ENCODE measurements around the gene ARRDC3.
"Not testable (repeated sequence)": the region's sequence is repeated elsewhere in the genome, so short reads cannot be mapped to it uniquely, and the experiment has no call there.

The ARRDC3 gene

GRCh38 chr5:91388362-91388761 lies 5.2 kb upstream of the ARRDC3 start:
- in situ Hi-C loops (cut with HindIII; ENCODE audit: low pct_ligation_motif_present, low pct_unique_long_range_greater_than_20kb, low sequenced_read_pairs), result loop anchor here (25.0 kb wide), 2 partner anchors 276 to 501 kb away; no protein-coding TSS in a partner anchor
- DNase-seq, result no peak

- in situ Hi-C loops (cut with HindIII; ENCODE audit: low pct_ligation_motif_present, low pct_unique_long_range_greater_than_20kb, low sequenced_read_pairs), result loop anchor here (25.0 kb wide), 2 partner anchors 274 to 499 kb away; no protein-coding TSS in a partner anchor
- no peak for DNase-seq
Measured at GRCh38 chr5:91386120-91386519, 3.0 kb upstream of the ARRDC3 start.

- in situ Hi-C loops (cut with HindIII; ENCODE audit: low pct_ligation_motif_present, low pct_unique_long_range_greater_than_20kb, low sequenced_read_pairs), result loop anchor here (25.0 kb wide), 2 partner anchors 273 to 498 kb away; no protein-coding TSS in a partner anchor
- not testable (repeated sequence) for DNase-seq
Measured at GRCh38 chr5:91385596-91385995, 2.5 kb upstream of the ARRDC3 start.

- in situ Hi-C loops (cut with HindIII; ENCODE audit: low pct_ligation_motif_present, low pct_unique_long_range_greater_than_20kb, low sequenced_read_pairs), result loop anchor here (25.0 kb wide), 2 partner anchors 273 to 498 kb away; no protein-coding TSS in a partner anchor
- peak; percentile 89 for DNase-seq
Measured at GRCh38 chr5:91384671-91385430, 1.7 kb upstream of the ARRDC3 start.

GRCh38 chr5:91383956-91384300 lies 811 bp upstream of the ARRDC3 start:
- in situ Hi-C loops (cut with HindIII; ENCODE audit: low pct_ligation_motif_present, low pct_unique_long_range_greater_than_20kb, low sequenced_read_pairs), result loop anchor here (25.0 kb wide), 2 partner anchors 272 to 497 kb away; no protein-coding TSS in a partner anchor
- DNase-seq, result no peak

- in situ Hi-C loops (cut with HindIII; ENCODE audit: low pct_ligation_motif_present, low pct_unique_long_range_greater_than_20kb, low sequenced_read_pairs), result loop anchor here (25.0 kb wide), 2 partner anchors 270 to 495 kb away; no protein-coding TSS in a partner anchor
- no peak for DNase-seq
Measured at GRCh38 chr5:91382530-91383026, 539 bp downstream of the ARRDC3 start.

- in situ Hi-C loops (cut with HindIII; ENCODE audit: low pct_ligation_motif_present, low pct_unique_long_range_greater_than_20kb, low sequenced_read_pairs), result loop anchor here (25.0 kb wide), 2 partner anchors 270 to 495 kb away; no protein-coding TSS in a partner anchor
Measured at GRCh38 chr5:91381774-91382359, 1.2 kb downstream of the ARRDC3 start.

GRCh38 chr5:91381239-91381773 lies 1.8 kb downstream of the ARRDC3 start:
- in situ Hi-C loops (cut with HindIII; ENCODE audit: low pct_ligation_motif_present, low pct_unique_long_range_greater_than_20kb, low sequenced_read_pairs), result loop anchor here (25.0 kb wide), 2 partner anchors 269 to 494 kb away; no protein-coding TSS in a partner anchor
- DNase-seq, result no peak

More at GRCh38 chr5:91381774-91382359, 1.2 kb downstream of the ARRDC3 start:
- DNase-seq, result peak; percentile 64

GRCh38 chr5:91380491-91381238 lies 2.5 kb downstream of the ARRDC3 start:
- in situ Hi-C loops (cut with HindIII; ENCODE audit: low pct_ligation_motif_present, low pct_unique_long_range_greater_than_20kb, low sequenced_read_pairs), result loop anchor here (25.0 kb wide), 2 partner anchors 268 to 493 kb away; no protein-coding TSS in a partner anchor
- DNase-seq, result peak; percentile 92

GRCh38 chr5:91379914-91380490 lies 3.1 kb downstream of the ARRDC3 start:
- DNase-seq, result peak; percentile 85
- in situ Hi-C loops (cut with HindIII; ENCODE audit: low pct_ligation_motif_present, low pct_unique_long_range_greater_than_20kb, low sequenced_read_pairs), result loop anchor here (25.0 kb wide), 2 partner anchors 268 to 493 kb away; no protein-coding TSS in a partner anchor

GRCh38 chr5:91379246-91379913 lies 3.7 kb downstream of the ARRDC3 start:
- in situ Hi-C loops (cut with HindIII; ENCODE audit: low pct_ligation_motif_present, low pct_unique_long_range_greater_than_20kb, low sequenced_read_pairs), result loop anchor here (25.0 kb wide), 2 partner anchors 267 to 492 kb away; no protein-coding TSS in a partner anchor
- no peak for DNase-seq

GRCh38 chr5:91378752-91379211 lies 4.3 kb downstream of the ARRDC3 start:
- DNase-seq, result no peak
- in situ Hi-C loops (cut with HindIII; ENCODE audit: low pct_ligation_motif_present, low pct_unique_long_range_greater_than_20kb, low sequenced_read_pairs), result loop anchor here (25.0 kb wide), 2 partner anchors 266 to 491 kb away; no protein-coding TSS in a partner anchor

GRCh38 chr5:91374893-91375520 lies 8.1 kb downstream of the ARRDC3 start:
- no peak for DNase-seq
- in situ Hi-C loops (cut with HindIII; ENCODE audit: low pct_ligation_motif_present, low pct_unique_long_range_greater_than_20kb, low sequenced_read_pairs), result loop anchor here (25.0 kb wide), 2 partner anchors 263 to 488 kb away; no protein-coding TSS in a partner anchor

- no peak for DNase-seq
- in situ Hi-C loops (cut with HindIII; ENCODE audit: low pct_ligation_motif_present, low pct_unique_long_range_greater_than_20kb, low sequenced_read_pairs), result no loop called here
Measured at GRCh38 chr5:91373600-91373999, 9.5 kb downstream of the ARRDC3 start.

GRCh38 chr5:91373006-91373405 lies 10.1 kb downstream of the ARRDC3 start:
- no peak for DNase-seq
- in situ Hi-C loops (cut with HindIII; ENCODE audit: low pct_ligation_motif_present, low pct_unique_long_range_greater_than_20kb, low sequenced_read_pairs), result no loop called here

- DNase-seq, result no peak
- in situ Hi-C loops (cut with HindIII; ENCODE audit: low pct_ligation_motif_present, low pct_unique_long_range_greater_than_20kb, low sequenced_read_pairs), result no loop called here
Measured at GRCh38 chr5:91369480-91369879, 13.6 kb downstream of the ARRDC3 start.
